Renal cortex interstitium (tissue), 11 donors: Measurements from ENCODE around the gene PRADC1. TPM values are rescaled to one million over a fixed set of nuclear protein-coding genes. Genes with fewer than 3 reads are reported as not detected.
A peak's percentile ranks its signal among the peaks of the same experiment; 100 is the strongest.

Source experiments
- DNase-seq, 11 donors: peaks; one replicate each; pipeline ENCODE4 v3.0.0-alpha.2; 2013; ENCODE audit warnings: low read depth in 9 of 11, low spot score in 4 of 11; ENCODE audit errors: extremely low read depth in 1 of 11
- polyA plus RNA-seq, 3 donors: library from polyadenylated mRNA; unstranded; fragments of 120-200 nt; gene quantifications; one replicate each; pipeline ENCODE4 v1.2.1, GENCODE V29; 2013; ENCODE audit not compliant: insufficient read length in 3 of 3

The PRADC1 gene
- polyA plus RNA-seq, 3 donors = 11.4 to 16.5 (median 12.8) TPM

GRCh38 chr2:73250872-73251846 is 18.1 kb upstream of the PRADC1 start:
- no peak for DNase-seq

- DNase-seq = no peak
Observed at GRCh38 chr2:73249636-73250035, 16.6 kb upstream of the PRADC1 start.

GRCh38 chr2:73246850-73247249 is 13.8 kb upstream of the PRADC1 start:
- DNase-seq = no peak

- no peak for DNase-seq
Observed at GRCh38 chr2:73244580-73244979, 11.5 kb upstream of the PRADC1 start.

GRCh38 chr2:73243884-73244570 is 11.0 kb upstream of the PRADC1 start:
- no peak for DNase-seq

GRCh38 chr2:73239776-73240175 is 6.7 kb upstream of the PRADC1 start:
- no peak for DNase-seq

GRCh38 chr2:73238976-73239375 is 5.9 kb upstream of the PRADC1 start:
- no peak for DNase-seq

- no peak for DNase-seq
Observed at GRCh38 chr2:73238149-73238548, 5.1 kb upstream of the PRADC1 start.

GRCh38 chr2:73237168-73237567 is 4.1 kb upstream of the PRADC1 start:
- DNase-seq = no peak

- DNase-seq = no peak
Observed at GRCh38 chr2:73235315-73236028, 2.4 kb upstream of the PRADC1 start.

GRCh38 chr2:73233932-73234832 is 1.1 kb upstream of the PRADC1 start, which contains the start of gene CCT7:
CCT7 (plus strand) TSS chr2:73234308; CDS start chr2:73234379, 71 bp downstream.
- DNase-seq = peak in 10 of 11 donors; percentile 77 to 94 (median 83)

GRCh38 chr2:73232403-73233153 is 461 bp downstream of the PRADC1 start:
- DNase-seq = no peak

GRCh38 chr2:73228631-73229030 is 4.4 kb downstream of the PRADC1 start:
- DNase-seq = no peak

- DNase-seq = no peak
Observed at GRCh38 chr2:73227086-73227485, 6.0 kb downstream of the PRADC1 start.

- DNase-seq = no peak
Observed at GRCh38 chr2:73225513-73226360, 7.3 kb downstream of the PRADC1 start.

GRCh38 chr2:73223821-73224220 is 9.2 kb downstream of the PRADC1 start:
- DNase-seq = no peak

- DNase-seq = no peak
Observed at GRCh38 chr2:73218298-73218697, 14.7 kb downstream of the PRADC1 start.
